DOHH2 (cell line): ENCODE data around the gene PID1.

Experiments
- H3F3A ChIP-seq: fragments of 200-600 bp; sonication (generic), shearing (Covaris generic); 2 replicates; pipeline ENCODE4 v1.6.0; 2016; ENCODE audit warnings: antibody characterized with exemption, mild to moderate bottlenecking; ENCODE audit not compliant: control insufficient read depth, insufficient read depth
- H3K27ac ChIP-seq: fragments of 200-600 bp; sonication (generic); 2 replicates; pipeline ENCODE4 v1.5.1; 2014; ENCODE audit warnings: low read depth, mild to moderate bottlenecking, low read length, moderate library complexity
- H3K27me3 ChIP-seq: fragments of 200-600 bp; sonication (generic); 2 replicates; pipeline ENCODE4 v1.6.1; 2014; ENCODE audit warnings: mild to moderate bottlenecking, low read length, mixed read lengths; ENCODE audit not compliant: control insufficient read depth
- H3K36me3 ChIP-seq: fragments of 200-600 bp; sonication (generic); 2 replicates; pipeline ENCODE4 v1.6.1; 2014; ENCODE audit warnings: mild to moderate bottlenecking, low read length, moderate library complexity, mixed read lengths; ENCODE audit not compliant: control insufficient read depth
- H3K4me1 ChIP-seq: fragments of 200-600 bp; sonication (generic); 2 replicates; pipeline ENCODE4 v1.6.1; 2014; ENCODE audit warnings: mild to moderate bottlenecking, low read length, mixed read lengths; ENCODE audit not compliant: control insufficient read depth
- H3K4me2 ChIP-seq: fragments of 200-600 bp; sonication (generic); 2 replicates; pipeline ENCODE4 v1.6.0; 2014; ENCODE audit warnings: mild to moderate bottlenecking, low read length, moderate library complexity
- H3K4me3 ChIP-seq: fragments of 200-600 bp; sonication (generic); 2 replicates; pipeline ENCODE4 v1.5.1; 2014; ENCODE audit warnings: mild to moderate bottlenecking, low read length, mixed read lengths
- H3K79me2 ChIP-seq: fragments of 200-600 bp; sonication (generic); 2 replicates; pipeline ENCODE4 v1.6.1; 2014; ENCODE audit warnings: mild to moderate bottlenecking, low read length, mixed read lengths; ENCODE audit not compliant: control insufficient read depth
- H3K9me2 ChIP-seq: fragments of 200-600 bp; sonication (generic); replicated peaks from 2 replicates; pipeline ENCODE4 v1.6.1; 2014; ENCODE audit warnings: mild to moderate bottlenecking, low read length, mixed read lengths; ENCODE audit not compliant: control insufficient read depth
- H3K9me3 ChIP-seq: fragments of 200-600 bp; sonication (generic); 2 replicates; pipeline ENCODE4 v1.6.1; 2014; ENCODE audit warnings: antibody characterized with exemption, low read length, mixed read lengths; ENCODE audit not compliant: control insufficient read depth, insufficient read depth
- H4K20me1 ChIP-seq: fragments of 200-600 bp; sonication (generic); 2 replicates; pipeline ENCODE4 v1.6.0; 2014; ENCODE audit warnings: low read depth, mild to moderate bottlenecking, antibody characterized with exemption, low read length, moderate library complexity; ENCODE audit not compliant: control insufficient read depth, insufficient read depth
- EZH2phosphoT487 ChIP-seq: fragments of 200-600 bp; sonication (generic); IDR thresholded peaks from 2 replicates; pipeline ENCODE4 v1.6.1; 2017; ENCODE audit warnings: borderline replicate concordance, mild to moderate bottlenecking, antibody characterized with exemption, low read length, moderate library complexity, mixed read lengths
- TF ChIP-seq, protein P1 (sequence below): fragments of 200-600 bp; sonication (generic); IDR thresholded peaks from one replicate; pipeline ENCODE4 v1.5.1; 2014; ENCODE audit warnings: antibody characterized with exemption, mild to moderate bottlenecking, low read depth, low read length; ENCODE audit not compliant: poor library complexity, severe bottlenecking

PID1 gene

DNA sequence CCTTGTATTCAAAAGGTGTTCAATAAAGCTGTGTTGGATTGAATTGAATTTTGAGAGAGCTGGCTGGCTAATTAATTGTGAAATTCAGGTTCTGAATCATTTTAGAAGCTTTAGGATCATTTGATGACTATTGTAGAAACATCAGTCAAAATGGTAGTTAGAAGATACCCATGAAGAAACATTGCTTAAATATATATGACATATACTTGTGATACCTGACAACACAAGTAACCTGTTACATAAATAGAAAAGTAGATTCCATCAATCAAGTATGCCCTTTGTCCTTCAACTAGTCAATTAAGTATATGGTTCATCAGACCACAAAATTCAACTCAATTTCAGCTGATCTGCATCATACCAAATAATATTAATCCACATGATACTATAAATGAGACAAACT lies 185.6 kb downstream of the PID1 start:
- H3K9me3 ChIP-seq, result 0 out of 2 replicates have a peak, but pooled peaks cover 3% of the 10 kb centered on the region
- H3K36me3 ChIP-seq, result peaks cover 4% of the 10 kb centered on the region; the same call in 1 of the 2 replicates
- no peak overlapping the region for H3K27ac ChIP-seq
- no peaks in the 10 kb centered on the region for H3K9me2 ChIP-seq
- no peaks in the 10 kb centered on the region for H3K79me2 ChIP-seq
- TF ChIP-seq, protein P1, sequence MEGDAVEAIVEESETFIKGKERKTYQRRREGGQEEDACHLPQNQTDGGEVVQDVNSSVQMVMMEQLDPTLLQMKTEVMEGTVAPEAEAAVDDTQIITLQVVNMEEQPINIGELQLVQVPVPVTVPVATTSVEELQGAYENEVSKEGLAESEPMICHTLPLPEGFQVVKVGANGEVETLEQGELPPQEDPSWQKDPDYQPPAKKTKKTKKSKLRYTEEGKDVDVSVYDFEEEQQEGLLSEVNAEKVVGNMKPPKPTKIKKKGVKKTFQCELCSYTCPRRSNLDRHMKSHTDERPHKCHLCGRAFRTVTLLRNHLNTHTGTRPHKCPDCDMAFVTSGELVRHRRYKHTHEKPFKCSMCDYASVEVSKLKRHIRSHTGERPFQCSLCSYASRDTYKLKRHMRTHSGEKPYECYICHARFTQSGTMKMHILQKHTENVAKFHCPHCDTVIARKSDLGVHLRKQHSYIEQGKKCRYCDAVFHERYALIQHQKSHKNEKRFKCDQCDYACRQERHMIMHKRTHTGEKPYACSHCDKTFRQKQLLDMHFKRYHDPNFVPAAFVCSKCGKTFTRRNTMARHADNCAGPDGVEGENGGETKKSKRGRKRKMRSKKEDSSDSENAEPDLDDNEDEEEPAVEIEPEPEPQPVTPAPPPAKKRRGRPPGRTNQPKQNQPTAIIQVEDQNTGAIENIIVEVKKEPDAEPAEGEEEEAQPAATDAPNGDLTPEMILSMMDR, result no peak
- no peak for TF ChIP-seq EZH2phosphoT487
- H3F3A ChIP-seq, result peaks cover 13% of the 10 kb centered on the region; the same call in 1 of the 2 replicates
- no peaks in the 10 kb centered on the region for H4K20me1 ChIP-seq
- H3K27me3 ChIP-seq, result no peaks in the 10 kb centered on the region
- H3K4me2 ChIP-seq, result no peak overlapping the region
- H3K4me3 ChIP-seq, result no peak overlapping the region
- peaks cover 66% of the 10 kb centered on the region for H3K4me1 ChIP-seq

- TF ChIP-seq EZH2phosphoT487, result no peak
- TF ChIP-seq, protein P1, result no peak
- Histone ChIP-seq H3K27ac (no peak overlapping the region), H3K4me3 (no peak overlapping the region), H3K4me2 (no peak overlapping the region), H3K79me2 (no peaks in the 10 kb centered on the region), H3K9me3 (0 out of 2 replicates have a peak, but pooled peaks cover 3% of the 10 kb centered on the region), H3K4me1 (peaks cover 59% of the 10 kb centered on the region), H3K36me3 (peaks cover 4% of the 10 kb centered on the region; the same call in 1 of the 2 replicates), H3K9me2 (no peaks in the 10 kb centered on the region), H3K27me3 (no peaks in the 10 kb centered on the region), H3F3A (peaks cover 10% of the 10 kb centered on the region; the same call in 1 of the 2 replicates), H4K20me1 (no peaks in the 10 kb centered on the region)
Observed at GRCh38 chr2:229084447-229084846, 186.6 kb downstream of the PID1 start.

GRCh38 chr2:229083606-229084340 lies 187.3 kb downstream of the PID1 start:
- Histone ChIP-seq H3K4me3 (no peak overlapping the region), H3K9me3 (0 out of 2 replicates have a peak, but pooled peaks cover 3% of the 10 kb centered on the region), H3K79me2 (no peaks in the 10 kb centered on the region), H3K27me3 (no peaks in the 10 kb centered on the region), H3K36me3 (peaks cover 4% of the 10 kb centered on the region; the same call in 1 of the 2 replicates), H3K9me2 (no peaks in the 10 kb centered on the region), H3K27ac (no peak overlapping the region), H4K20me1 (no peaks in the 10 kb centered on the region), H3K4me2 (no peak overlapping the region), H3K4me1 (peaks cover 52% of the 10 kb centered on the region), H3F3A (peaks cover 10% of the 10 kb centered on the region; the same call in 1 of the 2 replicates)
- TF ChIP-seq, protein P1, result no peak
- TF ChIP-seq EZH2phosphoT487, result no peak
